Keratinocyte (primary cell): ENCODE measurements around the gene TBC1D4. TPM values are rescaled to one million over a fixed set of nuclear protein-coding genes. Genes with fewer than 3 reads are reported as not detected.

ENCODE experiments used
- DNase-seq: peaks from one replicate; pipeline ENCODE4 v3.0.0-alpha.2; 2011; ENCODE audit warnings: low read depth, missing footprints, low spot score
- FAIRE-seq: peaks from 2 replicates; lab custom pipeline; 2011; peaks lifted over from hg19 to GRCh38; lab: Jason Lieb, UNC
- H2AFZ ChIP-seq: 2 replicates; pipeline ENCODE4 v1.6.0; 2012; ENCODE audit warnings: low read length, control low read depth, inconsistent platforms; ENCODE audit not compliant: control insufficient read depth
- H3K27ac ChIP-seq: 2 replicates; pipeline ENCODE4 v1.5.1; 2011; ENCODE audit warnings: low read length; ENCODE audit not compliant: control insufficient read depth, insufficient read depth
- H3K27me3 ChIP-seq: 3 replicates; pipeline ENCODE4 v1.6.0; 2011; ENCODE audit warnings: low read length; ENCODE audit not compliant: control insufficient read depth, insufficient read depth; ENCODE audit errors: extremely low read depth
- H3K36me3 ChIP-seq, 2 experiments: 2 replicates in 1 of 2; 3 replicates in 1 of 2; pipeline ENCODE4 v1.5.1; 2011; ENCODE audit warnings: low read length in 2 of 2, mild to moderate bottlenecking in 1 of 2; ENCODE audit not compliant: control insufficient read depth in 2 of 2, insufficient read depth in 2 of 2; ENCODE audit errors: extremely low read depth in 1 of 2
- H3K4me1 ChIP-seq: 3 replicates; pipeline ENCODE4 v1.5.1; 2011; ENCODE audit warnings: low read length; ENCODE audit not compliant: control insufficient read depth, insufficient read depth; ENCODE audit errors: extremely low read depth
- H3K4me2 ChIP-seq: 3 replicates; pipeline ENCODE4 v1.6.0; 2011; ENCODE audit warnings: low read depth, low read length; ENCODE audit not compliant: control insufficient read depth, insufficient read depth; ENCODE audit errors: extremely low read depth
- H3K4me3 ChIP-seq, 3 experiments: fragments of 200-600 bp in 1 of 3; sonication (generic) in 1 of 3; 2 replicates in 2 of 3; 3 replicates in 1 of 3; pipeline ENCODE4 v1.5.1; 2011 to 2016; ENCODE audit warnings: low read length in 3 of 3, mild to moderate bottlenecking in 3 of 3, control low read depth in 2 of 3, inconsistent platforms in 1 of 3, low read depth in 1 of 3, mixed read lengths in 1 of 3, mixed run types in 1 of 3, moderate library complexity in 1 of 3; ENCODE audit not compliant: control insufficient read depth in 2 of 3, insufficient read depth in 2 of 3; ENCODE audit errors: extremely low read depth in 1 of 3
- H3K79me2 ChIP-seq: 2 replicates; pipeline ENCODE4 v1.6.0; 2012; ENCODE audit warnings: low read length; ENCODE audit not compliant: control insufficient read depth, insufficient read depth
- H3K9ac ChIP-seq: 3 replicates; pipeline ENCODE4 v1.6.0; 2011; ENCODE audit warnings: low read length; ENCODE audit not compliant: control insufficient read depth, insufficient read depth; ENCODE audit errors: extremely low read depth
- H3K9me1 ChIP-seq: 3 replicates; pipeline ENCODE4 v1.6.0; 2011; ENCODE audit warnings: low read length; ENCODE audit not compliant: control insufficient read depth, insufficient read depth; ENCODE audit errors: extremely low read depth
- H3K9me3 ChIP-seq: 2 replicates; pipeline ENCODE4 v1.5.1; 2012; ENCODE audit warnings: low read depth, low read length; ENCODE audit not compliant: control insufficient read depth
- H4K20me1 ChIP-seq: 3 replicates; pipeline ENCODE4 v1.6.0; 2011; ENCODE audit warnings: low read length; ENCODE audit not compliant: control insufficient read depth, insufficient read depth; ENCODE audit errors: extremely low read depth
- CTCF ChIP-seq, 3 experiments: IDR thresholded peaks in 1 of 3; conservative IDR thresholded peaks in 1 of 3; optimal IDR thresholded peaks in 1 of 3; 2 replicates in 2 of 3; 3 replicates in 1 of 3; pipeline versions ENCODE3 to v1.5.1; 2011; ENCODE audit warnings: low read length in 3 of 3, mild to moderate bottlenecking in 3 of 3, moderate library complexity in 2 of 3, control low read depth in 1 of 3, inconsistent platforms in 1 of 3; ENCODE audit not compliant: insufficient read depth in 2 of 3; ENCODE audit errors: extremely low read depth in 1 of 3
- EZH2 ChIP-seq: IDR thresholded peaks from one replicate; pipeline ENCODE4 v1.6.1; 2012; ENCODE audit warnings: inconsistent platforms, mild to moderate bottlenecking, low read length, moderate library complexity
- dilution Hi-C: fragments of 300-500 bp; cut with MboI; formaldehyde crosslinking; loops from one replicate; pipeline ENCODE4 v1.7.0; 2020; ENCODE audit warnings: low sequenced_read_pairs; ENCODE audit not compliant: extremely low pct_ligation_motif_present
- polyA plus RNA-seq, 5 experiments: library from polyadenylated mRNA; depleted of rRNA in 3 of 5; stranded (reverse) in 3 of 5; stranded (forward) in 1 of 5; unstranded in 1 of 5; fragments of >200 nt; gene quantifications; 1 replicate in 1 of 5; 2 replicates in 3 of 5; 3 replicates in 1 of 5; pipeline versions ENCODE4 v1.2.1 to v1.2.3, GENCODE V29; 2011 to 2012; ENCODE audit warnings: missing spikeins in 2 of 5, low read depth in 1 of 5, low replicate concordance in 1 of 5

The TBC1D4 gene
- polyA plus RNA-seq, 1 donor (not counting 4 experiments of a cell fraction or from before 2014, with no cell fraction given): 14.2 TPM

GRCh38 chr13:75473468-75473867 lies 8.5 kb downstream of the TBC1D4 start:
- no peak for FAIRE-seq
- no peak overlapping the region for H3K27ac ChIP-seq

GRCh38 chr13:75470676-75471075 lies 11.3 kb downstream of the TBC1D4 start:
- no peak overlapping the region for H3K4me2 ChIP-seq
- H2AFZ ChIP-seq: no peak overlapping the region
- dilution Hi-C loops: no loop called here
- H3K36me3 ChIP-seq: no peaks in the 10 kb centered on the region
- no peak overlapping the region for H3K27ac ChIP-seq
- H3K9ac ChIP-seq: no peak overlapping the region
- H3K79me2 ChIP-seq: peaks cover 28% of the 10 kb centered on the region
- no peaks in the 10 kb centered on the region for H4K20me1 ChIP-seq
- TF ChIP-seq EZH2 (no peak), CTCF (optimal IDR thresholded peaks at IDR 0.05 in 1 of 3, IDR thresholded peaks at IDR 0.05 in 1 of 3, conservative IDR thresholded peaks at IDR 0.05 in 1 of 3; ENCODE audit: extremely low read depth in 1 of 3, insufficient read depth in 2 of 3, low read length in 3 of 3) (no peak)
- H3K27me3 ChIP-seq: no peaks in the 10 kb centered on the region
- H3K4me3 ChIP-seq: no peak overlapping the region
- FAIRE-seq (no peak), DNase-seq (no peak)
- peaks cover 16% of the 10 kb centered on the region for H3K4me1 ChIP-seq
- no peaks in the 10 kb centered on the region for H3K9me3 ChIP-seq
- H3K9me1 ChIP-seq: no peaks in the 10 kb centered on the region

More at GRCh38 chr13:75473468-75473867, 8.5 kb downstream of the TBC1D4 start:
- no peak for TF ChIP-seq EZH2
- TF ChIP-seq CTCF (optimal IDR thresholded peaks at IDR 0.05 in 1 of 3, IDR thresholded peaks at IDR 0.05 in 1 of 3, conservative IDR thresholded peaks at IDR 0.05 in 1 of 3; ENCODE audit: extremely low read depth in 1 of 3, insufficient read depth in 2 of 3, low read length in 3 of 3): no peak
- Histone ChIP-seq H3K9me3 (no peaks in the 10 kb centered on the region), H3K79me2 (peaks cover 26% of the 10 kb centered on the region), H3K4me3 (no peak overlapping the region), H4K20me1 (no peaks in the 10 kb centered on the region), H3K4me2 (no peak overlapping the region), H3K4me1 (peaks cover 9% of the 10 kb centered on the region), H3K36me3 (no peaks in the 10 kb centered on the region), H2AFZ (no peak overlapping the region), H3K9me1 (no peaks in the 10 kb centered on the region), H3K9ac (no peak overlapping the region), H3K27me3 (no peaks in the 10 kb centered on the region)
- dilution Hi-C loops: no loop called here
- no peak for DNase-seq
